Measurements from ENCODE around the gene TBC1D3B.
"Not testable (repeated sequence)": the region's sequence is repeated elsewhere in the genome, so short reads cannot be mapped to it uniquely, and the experiment has no call there.

Gene TBC1D3B

DNA sequence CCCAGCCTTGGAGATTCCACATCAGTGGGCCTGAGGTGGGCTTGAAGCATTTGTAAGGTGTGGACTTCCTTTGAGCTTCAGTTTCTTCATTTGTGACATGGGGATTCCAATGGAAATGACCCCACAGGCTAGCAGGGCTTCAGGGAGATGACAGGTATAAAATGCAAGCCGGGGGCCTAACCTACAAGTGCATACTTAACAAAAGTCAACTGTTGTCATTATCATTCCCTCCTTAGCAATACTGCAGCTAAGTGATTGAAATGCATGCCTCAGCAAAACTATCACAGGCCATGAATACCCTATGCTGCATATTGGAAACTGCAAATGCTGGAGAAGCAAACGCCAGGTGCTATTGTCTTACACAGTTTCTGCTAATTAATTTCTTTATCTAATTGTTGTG, 53.0 kb downstream of the TBC1D3B start:
- no peak overlapping the region for H3K4me3 ChIP-seq (ENCODE audit: low read depth, low read length)
- TF ChIP-seq, protein P1, sequence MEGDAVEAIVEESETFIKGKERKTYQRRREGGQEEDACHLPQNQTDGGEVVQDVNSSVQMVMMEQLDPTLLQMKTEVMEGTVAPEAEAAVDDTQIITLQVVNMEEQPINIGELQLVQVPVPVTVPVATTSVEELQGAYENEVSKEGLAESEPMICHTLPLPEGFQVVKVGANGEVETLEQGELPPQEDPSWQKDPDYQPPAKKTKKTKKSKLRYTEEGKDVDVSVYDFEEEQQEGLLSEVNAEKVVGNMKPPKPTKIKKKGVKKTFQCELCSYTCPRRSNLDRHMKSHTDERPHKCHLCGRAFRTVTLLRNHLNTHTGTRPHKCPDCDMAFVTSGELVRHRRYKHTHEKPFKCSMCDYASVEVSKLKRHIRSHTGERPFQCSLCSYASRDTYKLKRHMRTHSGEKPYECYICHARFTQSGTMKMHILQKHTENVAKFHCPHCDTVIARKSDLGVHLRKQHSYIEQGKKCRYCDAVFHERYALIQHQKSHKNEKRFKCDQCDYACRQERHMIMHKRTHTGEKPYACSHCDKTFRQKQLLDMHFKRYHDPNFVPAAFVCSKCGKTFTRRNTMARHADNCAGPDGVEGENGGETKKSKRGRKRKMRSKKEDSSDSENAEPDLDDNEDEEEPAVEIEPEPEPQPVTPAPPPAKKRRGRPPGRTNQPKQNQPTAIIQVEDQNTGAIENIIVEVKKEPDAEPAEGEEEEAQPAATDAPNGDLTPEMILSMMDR (conservative IDR thresholded peaks at IDR 0.05; ENCODE audit: low read depth, low read length): no peak
- DNase-seq (ENCODE audit: low read depth): no peak

DNA sequence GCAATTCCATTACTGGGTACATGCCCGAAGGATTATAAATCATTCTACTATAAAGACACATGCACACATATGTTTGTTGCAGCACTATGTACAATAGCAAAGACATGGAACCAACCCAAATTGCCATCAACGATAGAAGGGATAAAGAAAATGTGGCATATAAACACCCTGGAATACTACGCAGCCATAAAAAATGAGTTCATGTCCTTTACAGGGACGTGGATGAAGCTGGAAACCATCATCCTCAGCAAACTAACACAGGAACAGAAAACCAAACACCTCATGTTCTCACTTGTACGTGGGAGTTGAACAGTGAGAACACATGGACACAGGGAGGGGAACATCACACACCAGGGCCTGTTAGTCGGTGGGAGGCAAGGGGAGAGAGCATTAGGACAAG, 55.3 kb downstream of the TBC1D3B start:
- not testable (repeated sequence) for H3K4me3 ChIP-seq (ENCODE audit: low read depth, low read length); DNase-seq (ENCODE audit: low read depth)

DNA sequence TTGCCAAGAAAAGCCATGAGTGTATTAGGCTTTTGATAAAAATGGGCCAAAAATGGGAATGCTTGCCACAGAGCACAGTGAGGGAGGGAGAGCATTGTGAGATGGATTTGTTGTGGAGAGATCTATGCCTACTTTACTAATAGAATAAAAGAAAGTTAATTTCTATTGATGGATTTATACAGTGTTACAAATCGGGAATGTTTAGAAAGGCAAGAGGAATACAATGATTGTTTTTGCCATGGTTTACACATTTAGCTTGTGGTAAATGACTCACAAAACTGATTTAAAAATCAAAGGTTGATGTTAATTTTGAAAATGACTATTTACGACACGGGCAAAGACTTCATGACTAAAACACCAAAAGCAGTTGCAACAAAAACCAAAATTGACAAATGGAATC, 56.2 kb downstream of the TBC1D3B start:
- DNase-seq (ENCODE audit: low read depth): no peak
- H3K4me3 ChIP-seq (ENCODE audit: low read depth, low read length): no peak overlapping the region
- TF ChIP-seq, protein P1 (conservative IDR thresholded peaks at IDR 0.05; ENCODE audit: low read depth, low read length): no peak

DNA sequence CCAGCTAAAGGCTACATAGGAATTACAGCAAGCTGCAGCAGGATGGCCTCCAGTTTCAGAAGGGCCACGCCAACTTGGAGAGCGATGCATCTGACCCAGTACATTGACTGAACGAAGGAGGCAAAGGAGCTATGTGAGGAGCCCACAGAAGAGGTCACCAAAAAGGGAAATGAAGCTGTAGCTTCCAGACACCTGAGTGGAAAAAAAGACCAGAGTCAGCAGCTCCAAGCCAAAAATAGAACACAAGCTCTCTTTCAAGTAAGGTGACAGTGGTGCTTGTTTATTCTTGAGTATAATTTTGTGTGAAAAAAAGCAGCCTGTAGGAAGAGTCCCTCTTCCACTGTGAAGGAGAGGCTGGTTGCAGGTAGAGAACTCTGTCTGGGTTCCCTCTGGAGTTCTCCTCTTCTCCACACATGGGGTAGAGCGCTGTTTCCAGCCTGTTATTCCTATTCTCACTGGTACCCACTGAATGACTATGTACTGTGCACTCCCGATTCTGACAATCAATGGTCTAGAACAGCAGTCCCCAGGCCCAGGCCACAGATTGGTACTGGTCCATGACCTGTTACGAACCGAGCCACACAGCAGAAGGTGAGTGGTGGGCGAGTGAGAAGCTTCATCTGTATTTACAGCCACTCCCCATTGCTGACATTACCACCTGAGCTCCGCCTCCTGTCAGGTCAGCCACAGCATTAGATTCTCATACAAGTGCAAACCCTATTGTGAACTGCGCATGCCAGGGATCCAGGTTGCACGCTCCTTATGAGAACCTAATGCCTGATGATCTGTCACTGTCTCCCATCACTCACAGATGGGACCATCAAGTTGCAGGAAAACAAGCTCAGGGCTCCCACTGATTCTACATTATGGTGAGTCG, 57.7 kb downstream of the TBC1D3B start:
- DNase-seq (ENCODE audit: low read depth): no peak
- TF ChIP-seq, protein P1 (conservative IDR thresholded peaks at IDR 0.05; ENCODE audit: low read depth, low read length): no peak
- no peak overlapping the region for H3K4me3 ChIP-seq (ENCODE audit: low read depth, low read length)

DNA sequence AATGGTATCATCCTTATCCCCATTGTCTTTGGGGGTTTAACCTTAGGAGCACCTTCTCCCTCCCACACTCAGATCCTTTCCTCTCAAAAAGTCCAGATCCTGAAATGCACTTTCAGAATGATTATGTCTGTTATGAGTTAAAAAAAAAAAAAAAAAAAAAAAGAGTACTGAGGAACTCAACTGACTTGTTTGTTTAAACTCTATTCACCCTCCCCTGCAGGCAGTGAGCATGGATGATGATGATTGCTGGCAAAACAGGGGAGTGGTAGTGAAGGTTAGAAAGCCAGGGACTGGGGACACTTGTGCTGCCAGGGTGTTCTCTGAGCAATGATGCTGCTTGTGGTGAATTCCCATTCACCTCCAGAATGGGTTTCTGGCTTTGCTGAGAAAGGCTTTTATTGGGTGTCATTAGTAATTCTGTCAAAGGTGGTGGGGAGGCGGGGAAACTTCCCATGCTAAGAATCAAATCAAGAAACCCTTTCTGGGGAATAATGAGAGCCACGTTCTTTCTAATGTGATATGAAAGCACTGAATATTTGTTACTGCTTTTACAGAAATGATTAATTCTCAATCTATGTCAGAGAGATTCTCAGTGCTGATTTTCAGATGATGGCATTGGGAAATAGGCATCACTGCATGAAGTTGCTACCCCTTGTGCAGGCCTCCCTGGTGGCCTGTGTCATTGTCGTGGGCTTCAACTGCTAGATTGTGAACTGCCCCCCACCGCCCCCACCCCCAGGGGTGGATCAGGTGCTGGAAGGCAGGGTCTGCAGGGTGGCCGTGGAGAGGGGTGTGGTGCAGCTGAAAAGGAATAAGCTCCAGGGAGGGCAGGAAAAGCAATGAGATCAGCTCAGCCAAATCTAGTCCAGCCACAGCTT, 58.7 kb downstream of the TBC1D3B start:
- no peak overlapping the region for H3K4me3 ChIP-seq (ENCODE audit: low read depth, low read length)
- TF ChIP-seq, protein P1 (conservative IDR thresholded peaks at IDR 0.05; ENCODE audit: low read depth, low read length): no peak
- DNase-seq (ENCODE audit: low read depth): no peak
